ENCODE data around the gene OR2M4. TPM values are rescaled to one million over a fixed set of nuclear protein-coding genes. Genes with fewer than 3 reads are reported as not detected.

OR2M4 gene
- total RNA-seq, 2 experiments from 2014 or later, result not detected

- no peak for DNase-seq (ENCODE audit: low spot score)
- Histone ChIP-seq H3K4me3 (ENCODE audit: low read depth, low read length, poor library complexity, severe bottlenecking) (no peak overlapping the region), H3K36me3 (ENCODE audit: insufficient read depth, low read length) (no peaks in the 10 kb centered on the region), H3K9me2 (ENCODE audit: insufficient read depth, low read length) (no peaks in the 10 kb centered on the region), H3K79me2 (ENCODE audit: insufficient read depth, low read depth, low read length) (no peaks in the 10 kb centered on the region), H3K27ac (ENCODE audit: low read depth, low read length, poor library complexity, severe bottlenecking) (no peak overlapping the region), H3K9me3 (ENCODE audit: low read length) (no peaks in the 10 kb centered on the region), H4K20me1 (ENCODE audit: insufficient read depth, low read length) (no peaks in the 10 kb centered on the region), H2AFZ (ENCODE audit: low read length) (no peak overlapping the region), H3K4me2 (ENCODE audit: low read length) (no peak overlapping the region), H3K4me1 (ENCODE audit: insufficient read depth, low read length, poor library complexity, severe bottlenecking) (no peaks in the 10 kb centered on the region)
- ChIA-PET CTCF (ENCODE audit: unreplicated experiment) (no interaction called here), POLR2A (interaction anchor here (0.6 kb wide), 1 partner anchor 573 kb away, joined by 3 read pairs; no protein-coding TSS in a partner anchor)
- intact Hi-C loops (cut with micrococcal nuclease; ENCODE audit: unreplicated experiment), result no loop called here
- BruUV-seq (replicated peaks), result no TSS peak
- TF ChIP-seq CTCF (conservative IDR thresholded peaks at IDR 0.05; ENCODE audit: low read length) (no peak), EZH2phosphoT487 (IDR thresholded peaks at IDR 0.05; ENCODE audit: borderline replicate concordance, low read depth, low read length) (no peak)
Measured at GRCh38 chr1:248288391-248288790, 57.2 kb downstream of the OR2M4 start.

Other genes starting within 250 kb of the OR2M4 start
- gene OR2L5, start 217.8 kb upstream of the OR2M4 start, total RNA-seq (2014; rRNA removed; shearing (Covaris generic)), result not detected in 2 replicates
- not detected in 2 replicates for gene OR2L5, start 217.8 kb upstream of the OR2M4 start, total RNA-seq (2022)
- gene OR2L2, start 201.3 kb upstream of the OR2M4 start, total RNA-seq (2014; rRNA removed; shearing (Covaris generic)), result 0.06 TPM in 1 of 2 replicates, not detected in the other
- 0.07 and 0.10 TPM in 2 replicates for gene OR2L2, start 201.3 kb upstream of the OR2M4 start, total RNA-seq (2022)
- 0.15 TPM in 1 of 2 replicates, not detected in the other for gene OR2L3, start 184.6 kb upstream of the OR2M4 start, total RNA-seq (2014; rRNA removed; shearing (Covaris generic))
- gene OR2L3, start 184.6 kb upstream of the OR2M4 start, total RNA-seq (2022), result not detected in 2 replicates
- gene OR2L13, start 136.2 kb upstream of the OR2M4 start, total RNA-seq (2014; rRNA removed; shearing (Covaris generic)), result not detected in 2 replicates
- gene OR2L13, start 136.2 kb upstream of the OR2M4 start, total RNA-seq (2022), result not detected in 2 replicates
- not detected in 2 replicates for gene OR2M5, start 86.3 kb upstream of the OR2M4 start, total RNA-seq (2014; rRNA removed; shearing (Covaris generic))
- not detected in 2 replicates for gene OR2M5, start 86.3 kb upstream of the OR2M4 start, total RNA-seq (2022)
- not detected in 2 replicates for gene OR2M2, start 56.6 kb upstream of the OR2M4 start, total RNA-seq (2014; rRNA removed; shearing (Covaris generic))
- not detected in 2 replicates for gene OR2M2, start 56.6 kb upstream of the OR2M4 start, total RNA-seq (2022)
- not detected in 2 replicates for gene OR2M3, start 34.2 kb upstream of the OR2M4 start, total RNA-seq (2014; rRNA removed; shearing (Covaris generic))
- gene OR2M3, start 34.2 kb upstream of the OR2M4 start, total RNA-seq (2022), result not detected in 2 replicates
- not detected in 2 replicates for gene OR2T33, start 46.6 kb downstream of the OR2M4 start, total RNA-seq (2014; rRNA removed; shearing (Covaris generic))
- gene OR2T33, start 46.6 kb downstream of the OR2M4 start, total RNA-seq (2022), result not detected in 2 replicates
- gene OR2T12, start 72.0 kb downstream of the OR2M4 start, total RNA-seq (2014; rRNA removed; shearing (Covaris generic)), result not detected in 2 replicates
- gene OR2T12, start 72.0 kb downstream of the OR2M4 start, total RNA-seq (2022), result not detected in 2 replicates
- gene OR2M7, start 93.2 kb downstream of the OR2M4 start, total RNA-seq (2014; rRNA removed; shearing (Covaris generic)), result not detected in 2 replicates
- gene OR2M7, start 93.2 kb downstream of the OR2M4 start, total RNA-seq (2022), result not detected in 2 replicates
- gene OR14C36, start 117.4 kb downstream of the OR2M4 start, total RNA-seq (2014; rRNA removed; shearing (Covaris generic)), result not detected in 2 replicates
- gene OR14C36, start 117.4 kb downstream of the OR2M4 start, total RNA-seq (2022), result not detected in 2 replicates
- not detected in 2 replicates for gene OR2T4, start 130.2 kb downstream of the OR2M4 start, total RNA-seq (2014; rRNA removed; shearing (Covaris generic))
- not detected in 2 replicates for gene OR2T4, start 130.2 kb downstream of the OR2M4 start, total RNA-seq (2022)
- gene OR2T6, start 144.3 kb downstream of the OR2M4 start, total RNA-seq (2014; rRNA removed; shearing (Covaris generic)), result not detected in 2 replicates
- gene OR2T6, start 144.3 kb downstream of the OR2M4 start, total RNA-seq (2022), result not detected in 2 replicates
- not detected in 2 replicates for gene OR2T1, start 171.6 kb downstream of the OR2M4 start, total RNA-seq (2014; rRNA removed; shearing (Covaris generic))
- not detected in 2 replicates for gene OR2T1, start 171.6 kb downstream of the OR2M4 start, total RNA-seq (2022)
- not detected in 2 replicates for gene OR2T2, start 214.2 kb downstream of the OR2M4 start, total RNA-seq (2014; rRNA removed; shearing (Covaris generic))
- not detected in 2 replicates for gene OR2T2, start 214.2 kb downstream of the OR2M4 start, total RNA-seq (2022)
- not detected in 2 replicates for gene OR2T3, start 241.9 kb downstream of the OR2M4 start, total RNA-seq (2014; rRNA removed; shearing (Covaris generic))
- not detected in 2 replicates for gene OR2T3, start 241.9 kb downstream of the OR2M4 start, total RNA-seq (2022)

All from OCI-LY7 (cell line).